ENCODE measurements around the gene CD84.
"Not testable (repeated sequence)": the region's sequence is repeated elsewhere in the genome, so short reads cannot be mapped to it uniquely, and the experiment has no call there.

The CD84 gene

GRCh38 chr1:160608514-160608913 is 29.2 kb upstream of the CD84 start:
- no peak for DNase-seq

GRCh38 chr1:160608057-160608456 is 28.8 kb upstream of the CD84 start:
- no peak for DNase-seq

GRCh38 chr1:160607672-160608032 is 28.4 kb upstream of the CD84 start:
- DNase-seq: no peak

GRCh38 chr1:160607011-160607671 is 27.8 kb upstream of the CD84 start:
- peak; percentile 100 for DNase-seq

GRCh38 chr1:160606611-160607010 is 27.3 kb upstream of the CD84 start:
- no peak for DNase-seq

GRCh38 chr1:160605792-160606479 is 26.6 kb upstream of the CD84 start:
- DNase-seq: no peak

GRCh38 chr1:160605205-160605604 is 25.9 kb upstream of the CD84 start:
- DNase-seq: no peak

GRCh38 chr1:160597705-160598104 is 18.4 kb upstream of the CD84 start:
- DNase-seq: no peak

GRCh38 chr1:160597051-160597450 is 17.8 kb upstream of the CD84 start:
- DNase-seq: no peak

- no peak for DNase-seq
Measured at GRCh38 chr1:160590488-160590887, 11.2 kb upstream of the CD84 start.

- DNase-seq: no peak
Measured at GRCh38 chr1:160588468-160588867, 9.2 kb upstream of the CD84 start.

GRCh38 chr1:160584784-160585183 is 5.5 kb upstream of the CD84 start:
- no peak for DNase-seq

GRCh38 chr1:160582976-160583375 is 3.7 kb upstream of the CD84 start:
- not testable (repeated sequence) for DNase-seq

GRCh38 chr1:160581961-160582360 is 2.7 kb upstream of the CD84 start:
- DNase-seq: no peak

GRCh38 chr1:160580221-160580812 is 1.0 kb upstream of the CD84 start:
- no peak for DNase-seq

GRCh38 chr1:160578525-160579191 is 638 bp downstream of the CD84 start:
- DNase-seq: no peak

- no peak for DNase-seq
Measured at GRCh38 chr1:160578175-160578524, 1.1 kb downstream of the CD84 start.

GRCh38 chr1:160577671-160578070 is 1.6 kb downstream of the CD84 start:
- DNase-seq: no peak

GRCh38 chr1:160576884-160577283 is 2.4 kb downstream of the CD84 start:
- DNase-seq: no peak

- DNase-seq: no peak
Measured at GRCh38 chr1:160576390-160576789, 2.9 kb downstream of the CD84 start.

- DNase-seq: no peak
Measured at GRCh38 chr1:160575112-160575664, 4.1 kb downstream of the CD84 start.

GRCh38 chr1:160570840-160571239 is 8.5 kb downstream of the CD84 start:
- no peak for DNase-seq

- DNase-seq: no peak
Measured at GRCh38 chr1:160569806-160570205, 9.5 kb downstream of the CD84 start.
